Fibroblast of lung (primary cell): ENCODE data around the gene EREG. TPM values are rescaled to one million over a fixed set of nuclear protein-coding genes. Genes with fewer than 3 reads are reported as not detected.
A peak's percentile ranks its signal among the peaks of the same experiment; 100 is the strongest.

Source experiments
- DNase-seq, 2 donors: peaks; one replicate each; pipeline versions ENCODE4 v3.0.0 to v3.0.0-alpha.2; 2010; ENCODE audit warnings: low read depth in 2 of 2
- H2AFZ ChIP-seq: 2 replicates; pipeline ENCODE4 v1.5.1; 2012; ENCODE audit warnings: low read length, control low read depth, inconsistent platforms
- H3K27ac ChIP-seq: 2 replicates; pipeline ENCODE4 v1.5.1; 2011; ENCODE audit warnings: low read length, control low read depth; ENCODE audit not compliant: insufficient read depth
- H3K27me3 ChIP-seq: 2 replicates; pipeline ENCODE4 v1.5.1; 2011; ENCODE audit warnings: mild to moderate bottlenecking, low read length; ENCODE audit not compliant: control insufficient read depth, insufficient read depth
- H3K36me3 ChIP-seq: 2 replicates; pipeline ENCODE4 v1.5.1; 2011; ENCODE audit warnings: low read length; ENCODE audit not compliant: control insufficient read depth, insufficient read depth
- H3K4me1 ChIP-seq: 2 replicates; pipeline ENCODE4 v1.5.1; 2011; ENCODE audit warnings: low read length; ENCODE audit not compliant: control insufficient read depth, insufficient read depth; ENCODE audit errors: extremely low read depth
- H3K4me2 ChIP-seq: 2 replicates; pipeline ENCODE4 v1.5.1; 2011; ENCODE audit warnings: low read length, control low read depth; ENCODE audit not compliant: insufficient read depth; ENCODE audit errors: extremely low read depth
- H3K4me3 ChIP-seq, 4 experiments: fragments of 200-600 bp in 1 of 4; sonication (generic) in 1 of 4; replicated peaks in 1 of 4; 2 replicates each; pipeline ENCODE4 v1.5.1; 2011 to 2016; ENCODE audit warnings: low read length in 4 of 4, low read depth in 3 of 4, mild to moderate bottlenecking in 3 of 4, control low read depth in 2 of 4, inconsistent platforms in 1 of 4, mixed read lengths in 1 of 4; ENCODE audit not compliant: insufficient read depth in 1 of 4; ENCODE audit errors: control extremely low read depth in 1 of 4
- H3K79me2 ChIP-seq: 2 replicates; pipeline ENCODE4 v1.5.1; 2012; ENCODE audit warnings: mild to moderate bottlenecking, low read length, inconsistent platforms; ENCODE audit not compliant: control insufficient read depth, insufficient read depth
- H3K9ac ChIP-seq: 2 replicates; pipeline ENCODE4 v1.5.1; 2011; ENCODE audit warnings: mild to moderate bottlenecking, low read length, control low read depth; ENCODE audit not compliant: insufficient read depth
- H3K9me3 ChIP-seq: 2 replicates; pipeline ENCODE4 v1.5.1; 2012; ENCODE audit warnings: low read depth, low read length; ENCODE audit not compliant: control insufficient read depth, insufficient read depth
- H4K20me1 ChIP-seq: 2 replicates; pipeline ENCODE4 v1.5.1; 2011; ENCODE audit warnings: low read length; ENCODE audit not compliant: control insufficient read depth, insufficient read depth; ENCODE audit errors: extremely low read depth
- CTCF ChIP-seq, 2 donors: IDR thresholded peaks in 1 of 2; conservative IDR thresholded peaks in 1 of 2; 1 replicate in 1 of 2; 2 replicates in 1 of 2; pipeline ENCODE4 v1.5.1; 2011 to 2012; ENCODE audit warnings: low read length in 2 of 2, control low read depth in 1 of 2, inconsistent platforms in 1 of 2, low read depth in 1 of 2, mild to moderate bottlenecking in 1 of 2
- EZH2 ChIP-seq: IDR thresholded peaks from 2 replicates; pipeline ENCODE4 v1.5.1; 2012; ENCODE audit warnings: low read length, control low read depth, mild to moderate bottlenecking; ENCODE audit errors: missing control alignments
- polyA plus RNA-seq, 2 donors: library from polyadenylated mRNA; depleted of rRNA in 1 of 2; stranded (reverse) in 1 of 2; unstranded in 1 of 2; fragments of >200 nt; gene quantifications; 2 replicates each; pipeline ENCODE4 v1.2.1, GENCODE V29; 2011 to 2012; ENCODE audit warnings: missing spikeins in 1 of 2
- total RNA-seq: library from RNA; depleted of rRNA; stranded (reverse); fragments of >200 nt; gene quantifications from 2 replicates; pipeline ENCODE4 v1.2.1, GENCODE V29; 2014

EREG gene
- total and polyA plus RNA-seq, 2 donors (not counting 1 experiment from before 2014, with no cell fraction given) = 0.41 to 9.9 TPM

- Histone ChIP-seq H3K4me1 (no peaks in the 10 kb centered on the region), H3K9ac (no peak overlapping the region), H3K79me2 (no peaks in the 10 kb centered on the region), H3K4me2 (peak overlapping the region; percentile 27), H3K9me3 (no peaks in the 10 kb centered on the region), H2AFZ (peak overlapping the region; percentile 6), H4K20me1 (no peaks in the 10 kb centered on the region), H3K36me3 (no peaks in the 10 kb centered on the region), H3K4me3 (no peak overlapping the region), H3K27ac (no peak overlapping the region), H3K27me3 (no peaks in the 10 kb centered on the region)
- DNase-seq = peak; percentile 53 to 80
- peak; percentile 61 to 69 for TF ChIP-seq CTCF (conservative IDR thresholded peaks at IDR 0.05 in 1 of 2, IDR thresholded peaks at IDR 0.05 in 1 of 2; ENCODE audit: low read depth in 1 of 2, low read length in 2 of 2)
- TF ChIP-seq EZH2 = no peak
Observed at GRCh38 chr4:74320559-74321118, 44.3 kb upstream of the EREG start.

GRCh38 chr4:74322301-74322700 lies 42.6 kb upstream of the EREG start:
- no peak overlapping the region for H3K4me3 ChIP-seq
- H3K9me3 ChIP-seq = no peaks in the 10 kb centered on the region
- no peak overlapping the region for H2AFZ ChIP-seq
- H3K9ac ChIP-seq = no peak overlapping the region
- no peaks in the 10 kb centered on the region for H3K27me3 ChIP-seq
- H3K27ac ChIP-seq = no peak overlapping the region
- H3K4me2 ChIP-seq = no peak overlapping the region
- H3K79me2 ChIP-seq = no peaks in the 10 kb centered on the region
- no peaks in the 10 kb centered on the region for H3K36me3 ChIP-seq
- H4K20me1 ChIP-seq = no peaks in the 10 kb centered on the region
- DNase-seq = no peak
- H3K4me1 ChIP-seq = no peaks in the 10 kb centered on the region
- TF ChIP-seq EZH2 = no peak
- TF ChIP-seq CTCF (conservative IDR thresholded peaks at IDR 0.05 in 1 of 2, IDR thresholded peaks at IDR 0.05 in 1 of 2; ENCODE audit: low read depth in 1 of 2, low read length in 2 of 2) = no peak

DNA sequence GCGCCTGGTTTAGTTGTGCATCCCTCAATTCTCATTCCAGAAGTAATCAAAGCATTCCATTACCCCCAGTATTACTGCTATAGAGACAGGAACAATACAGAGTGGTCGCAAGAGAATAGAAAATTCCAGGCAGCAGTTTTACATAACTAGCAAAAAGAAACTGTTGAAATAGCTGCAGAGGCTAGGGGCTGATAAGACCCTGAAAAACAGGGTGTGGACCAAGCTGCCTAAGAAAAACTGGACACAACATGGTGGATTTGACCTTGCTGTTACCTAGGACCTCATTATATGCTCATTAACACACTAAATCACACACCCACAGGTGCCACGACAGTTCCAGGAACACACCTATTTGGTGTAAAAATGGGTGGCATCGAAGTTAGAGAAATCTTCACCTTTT lies 41.3 kb upstream of the EREG start:
- H3K36me3 ChIP-seq = no peaks in the 10 kb centered on the region

More for the DNA sequence above, 41.3 kb upstream of the EREG start:
- H3K9ac ChIP-seq = no peak overlapping the region
- H3K4me1 ChIP-seq = no peaks in the 10 kb centered on the region
- no peak overlapping the region for H3K4me3 ChIP-seq
- H2AFZ ChIP-seq = no peak overlapping the region
- no peak overlapping the region for H3K4me2 ChIP-seq
- H3K27me3 ChIP-seq = no peaks in the 10 kb centered on the region
- H3K79me2 ChIP-seq = no peaks in the 10 kb centered on the region
- H3K27ac ChIP-seq = no peak overlapping the region
- no peaks in the 10 kb centered on the region for H4K20me1 ChIP-seq
- TF ChIP-seq EZH2 = no peak
- no peak for TF ChIP-seq CTCF (conservative IDR thresholded peaks at IDR 0.05 in 1 of 2, IDR thresholded peaks at IDR 0.05 in 1 of 2; ENCODE audit: low read depth in 1 of 2, low read length in 2 of 2)
- no peak for DNase-seq
- no peaks in the 10 kb centered on the region for H3K9me3 ChIP-seq
